GF-D8 (cell line): ENCODE results near the gene PBX3.

ENCODE experiments used
- DNase-seq: peaks from one replicate; lab custom pipeline; 2025; lab: John Stamatoyannopoulos, UW

PBX3 gene

GRCh38 chr9:125747053-125747764 is at the start of gene PBX3:
Gene PBX3 (plus strand): TSS chr9:125747373.
- no peak for DNase-seq

GRCh38 chr9:125699870-125700269 is 47.3 kb upstream of the PBX3 start:
- no peak for DNase-seq

- no peak for DNase-seq
Observed at GRCh38 chr9:125700791-125701190, 46.4 kb upstream of the PBX3 start.

GRCh38 chr9:125701351-125701750 is 45.8 kb upstream of the PBX3 start:
- no peak for DNase-seq

- no peak for DNase-seq
Observed at GRCh38 chr9:125703662-125704061, 43.5 kb upstream of the PBX3 start.

GRCh38 chr9:125705893-125706292 is 41.3 kb upstream of the PBX3 start:
- DNase-seq: no peak

- peak; percentile 83 for DNase-seq
Observed at GRCh38 chr9:125706651-125707471, 40.3 kb upstream of the PBX3 start, which contains the start of gene MAPKAP1. Gene MAPKAP1 (minus strand): TSS chr9:125707208. CDS start chr9:125672574, 34,634 bp downstream.

- no peak for DNase-seq
Observed at GRCh38 chr9:125707472-125707804, 39.7 kb upstream of the PBX3 start.

- DNase-seq: no peak
Observed at GRCh38 chr9:125726456-125727132, 20.6 kb upstream of the PBX3 start.

- DNase-seq: no peak
Observed at GRCh38 chr9:125730168-125730567, 17.0 kb upstream of the PBX3 start.

GRCh38 chr9:125732562-125732961 is 14.6 kb upstream of the PBX3 start:
- no peak for DNase-seq

GRCh38 chr9:125739436-125739835 is 7.7 kb upstream of the PBX3 start:
- no peak for DNase-seq

GRCh38 chr9:125742657-125743056 is 4.5 kb upstream of the PBX3 start:
- no peak for DNase-seq

GRCh38 chr9:125743682-125744428 is 3.3 kb upstream of the PBX3 start:
- DNase-seq: no peak

GRCh38 chr9:125744616-125745015 is 2.6 kb upstream of the PBX3 start:
- no peak for DNase-seq

- DNase-seq: no peak
Observed at GRCh38 chr9:125745018-125745417, 2.2 kb upstream of the PBX3 start.

GRCh38 chr9:125745682-125746016 is 1.5 kb upstream of the PBX3 start:
- no peak for DNase-seq

GRCh38 chr9:125746017-125746773 is 978 bp upstream of the PBX3 start:
- DNase-seq: peak; percentile 95

GRCh38 chr9:125746774-125747052 is 460 bp upstream of the PBX3 start:
- no peak for DNase-seq

GRCh38 chr9:125747765-125748445 is 732 bp downstream of the PBX3 start:
- DNase-seq: no peak

- no peak for DNase-seq
Observed at GRCh38 chr9:125748446-125749099, 1.4 kb downstream of the PBX3 start.
